ENCODE measurements around the gene FBXO42.

DNA sequence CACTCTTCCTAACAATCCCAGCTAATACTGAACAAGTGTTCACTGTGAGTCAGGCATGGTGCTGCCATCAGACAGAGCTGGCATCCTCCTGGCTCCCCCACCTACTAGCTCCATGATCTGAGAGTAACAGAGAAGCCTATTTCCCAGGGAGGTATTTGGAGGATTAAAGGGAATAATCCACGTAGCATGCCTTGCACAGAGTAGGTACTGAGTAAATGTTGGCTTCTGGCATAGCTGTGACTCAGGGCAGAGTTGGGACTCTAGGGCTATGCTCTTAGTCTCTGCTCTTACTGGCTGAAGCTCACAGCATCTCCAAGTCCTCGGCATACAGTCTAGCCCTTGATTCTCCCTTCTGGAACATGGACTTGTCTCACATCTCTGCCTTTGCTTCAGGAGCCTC lies 148.1 kb downstream of the FBXO42 start:
- TF ChIP-seq, protein P1, sequence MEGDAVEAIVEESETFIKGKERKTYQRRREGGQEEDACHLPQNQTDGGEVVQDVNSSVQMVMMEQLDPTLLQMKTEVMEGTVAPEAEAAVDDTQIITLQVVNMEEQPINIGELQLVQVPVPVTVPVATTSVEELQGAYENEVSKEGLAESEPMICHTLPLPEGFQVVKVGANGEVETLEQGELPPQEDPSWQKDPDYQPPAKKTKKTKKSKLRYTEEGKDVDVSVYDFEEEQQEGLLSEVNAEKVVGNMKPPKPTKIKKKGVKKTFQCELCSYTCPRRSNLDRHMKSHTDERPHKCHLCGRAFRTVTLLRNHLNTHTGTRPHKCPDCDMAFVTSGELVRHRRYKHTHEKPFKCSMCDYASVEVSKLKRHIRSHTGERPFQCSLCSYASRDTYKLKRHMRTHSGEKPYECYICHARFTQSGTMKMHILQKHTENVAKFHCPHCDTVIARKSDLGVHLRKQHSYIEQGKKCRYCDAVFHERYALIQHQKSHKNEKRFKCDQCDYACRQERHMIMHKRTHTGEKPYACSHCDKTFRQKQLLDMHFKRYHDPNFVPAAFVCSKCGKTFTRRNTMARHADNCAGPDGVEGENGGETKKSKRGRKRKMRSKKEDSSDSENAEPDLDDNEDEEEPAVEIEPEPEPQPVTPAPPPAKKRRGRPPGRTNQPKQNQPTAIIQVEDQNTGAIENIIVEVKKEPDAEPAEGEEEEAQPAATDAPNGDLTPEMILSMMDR (IDR thresholded peaks at IDR 0.05; ENCODE audit: low read depth, low read length, missing input control), result no peak
- TF ChIP-seq, protein P2, sequence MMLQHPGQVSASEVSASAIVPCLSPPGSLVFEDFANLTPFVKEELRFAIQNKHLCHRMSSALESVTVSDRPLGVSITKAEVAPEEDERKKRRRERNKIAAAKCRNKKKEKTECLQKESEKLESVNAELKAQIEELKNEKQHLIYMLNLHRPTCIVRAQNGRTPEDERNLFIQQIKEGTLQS (IDR thresholded peaks at IDR 0.05), result no peak
- TF ChIP-seq SP1 (IDR thresholded peaks at IDR 0.05), result no peak
- TF ChIP-seq FOXA1 (IDR thresholded peaks at IDR 0.05), result no peak
- TF ChIP-seq JUND (IDR thresholded peaks at IDR 0.05), result no peak
